Gastroesophageal sphincter (tissue), 4 donors: ENCODE results near the gene ANKRD24. TPM values are rescaled to one million over a fixed set of nuclear protein-coding genes. Genes with fewer than 3 reads are reported as not detected.

ENCODE experiments used
- ATAC-seq: fragments of 150-250 bp; one replicate; pipeline ENCODE4 v1.9.1; 2016; ENCODE audit warnings: mild to moderate bottlenecking, moderate library complexity
- H3K27ac ChIP-seq, 4 donors: fragments of 200-600 bp; sonication (generic) in 3 of 4; 1 replicate in 3 of 4; 2 replicates in 1 of 4; pipeline ENCODE4 v1.5.1; 2016 to 2019
- H3K27me3 ChIP-seq: fragments of 200-600 bp; sonication (generic); one replicate; pipeline ENCODE4 v1.5.1; 2019
- H3K36me3 ChIP-seq, 2 donors: fragments of 200-600 bp; sonication (generic); one replicate each; pipeline ENCODE4 v1.5.1; 2019; ENCODE audit warnings: control low read depth in 1 of 2
- H3K4me1 ChIP-seq, 3 donors: fragments of 200-600 bp; sonication (generic); 1 replicate in 2 of 3; 2 replicates in 1 of 3; pipeline ENCODE4 v1.5.1; 2016 to 2019; ENCODE audit warnings: control low read depth in 2 of 3
- H3K4me3 ChIP-seq, 2 donors: fragments of 200-600 bp; sonication (generic); one replicate each; pipeline ENCODE4 v1.5.1; 2019; ENCODE audit warnings: mild to moderate bottlenecking in 1 of 2, moderate library complexity in 1 of 2
- H3K9me3 ChIP-seq, 3 donors: fragments of 200-600 bp; sonication (generic); one replicate each; pipeline ENCODE4 v1.5.1; 2017 to 2019; ENCODE audit warnings: control low read depth in 2 of 3
- EP300 ChIP-seq: sonication (generic); formaldehyde crosslinking; IDR thresholded peaks from one replicate; pipeline ENCODE4 v1.6.1; 2017; ENCODE audit warnings: antibody characterized with exemption, mild to moderate bottlenecking
- POLR2A ChIP-seq, 2 donors: fragments of 450-650 bp; IDR thresholded peaks; one replicate each; pipeline ENCODE4 v1.6.1; 2017; ENCODE audit warnings: antibody characterized with exemption in 2 of 2, mild to moderate bottlenecking in 2 of 2, moderate library complexity in 1 of 2
- POLR2AphosphoS5 ChIP-seq: sonication (generic); formaldehyde crosslinking; IDR thresholded peaks from one replicate; pipeline ENCODE4 v1.6.1; 2017; ENCODE audit warnings: antibody characterized with exemption
- WGBS, 2 donors: methylation state at CpG; one replicate each; pipeline ENCODE4 v1.1.5; 2018; ENCODE audit warnings: low coverage in 1 of 2; 5-methylcytosine and 5-hydroxymethylcytosine counted together
- total RNA-seq, 4 donors: library from RNA; depleted of rRNA; stranded (reverse); fragments of >200 nt; gene quantifications; one replicate each; pipeline ENCODE4 v1.1.0, GENCODE V29; 2016
- TF ChIP-seq, protein P1 (sequence below), 4 experiments: fragments of 200-600 bp in 2 of 4; fragments of 450-650 bp in 2 of 4; sonication (generic) in 1 of 4; IDR thresholded peaks; one replicate each; pipeline ENCODE4 v1.5.1; 2017 to 2019; ENCODE audit warnings: antibody characterized with exemption in 4 of 4, mild to moderate bottlenecking in 2 of 4, moderate library complexity in 2 of 4

ANKRD24 gene
- total RNA-seq, 4 donors from 2014 or later, result 0.12 to 2.6 (median 1.2) TPM

- no peak overlapping the region for H3K4me3 ChIP-seq
- H3K4me1 ChIP-seq, result no peaks in the 10 kb centered on the region
- peaks cover 0 to 6% (median 0%) of the 10 kb centered on the region in 3 donors for H3K9me3 ChIP-seq
- ATAC-seq, result no peak
- 80 to 86% methylated on average over 2 to 3 of the region's 11 CpGs for WGBS, 2 donors
- no peaks in the 10 kb centered on the region for H3K27me3 ChIP-seq
- no peak overlapping the region for H3K27ac ChIP-seq
- TF ChIP-seq POLR2AphosphoS5, result no peak
- peaks cover 0 to 100% of the 10 kb centered on the region in 2 donors for H3K36me3 ChIP-seq
Observed at GRCh38 chr19:4260613-4261191, 78.2 kb downstream of the ANKRD24 start.

GRCh38 chr19:4264812-4265211 lies 82.3 kb downstream of the ANKRD24 start:
- no peak for TF ChIP-seq POLR2AphosphoS5
- no peak for TF ChIP-seq EP300
- no peak for TF ChIP-seq POLR2A (IDR thresholded peaks at IDR 0.05)
- TF ChIP-seq, protein P1, sequence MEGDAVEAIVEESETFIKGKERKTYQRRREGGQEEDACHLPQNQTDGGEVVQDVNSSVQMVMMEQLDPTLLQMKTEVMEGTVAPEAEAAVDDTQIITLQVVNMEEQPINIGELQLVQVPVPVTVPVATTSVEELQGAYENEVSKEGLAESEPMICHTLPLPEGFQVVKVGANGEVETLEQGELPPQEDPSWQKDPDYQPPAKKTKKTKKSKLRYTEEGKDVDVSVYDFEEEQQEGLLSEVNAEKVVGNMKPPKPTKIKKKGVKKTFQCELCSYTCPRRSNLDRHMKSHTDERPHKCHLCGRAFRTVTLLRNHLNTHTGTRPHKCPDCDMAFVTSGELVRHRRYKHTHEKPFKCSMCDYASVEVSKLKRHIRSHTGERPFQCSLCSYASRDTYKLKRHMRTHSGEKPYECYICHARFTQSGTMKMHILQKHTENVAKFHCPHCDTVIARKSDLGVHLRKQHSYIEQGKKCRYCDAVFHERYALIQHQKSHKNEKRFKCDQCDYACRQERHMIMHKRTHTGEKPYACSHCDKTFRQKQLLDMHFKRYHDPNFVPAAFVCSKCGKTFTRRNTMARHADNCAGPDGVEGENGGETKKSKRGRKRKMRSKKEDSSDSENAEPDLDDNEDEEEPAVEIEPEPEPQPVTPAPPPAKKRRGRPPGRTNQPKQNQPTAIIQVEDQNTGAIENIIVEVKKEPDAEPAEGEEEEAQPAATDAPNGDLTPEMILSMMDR (IDR thresholded peaks at IDR 0.05), result no peak
- 74 to 78% methylated on average over 3 to 4 of the region's 4 CpGs for WGBS, 2 donors
- H3K4me1 ChIP-seq, result no peaks in the 10 kb centered on the region
- no peaks in the 10 kb centered on the region for H3K9me3 ChIP-seq
- no peak for ATAC-seq
- no peak overlapping the region for H3K27ac ChIP-seq
- H3K27me3 ChIP-seq, result no peaks in the 10 kb centered on the region
- H3K36me3 ChIP-seq, result peaks cover 0 to 97% of the 10 kb centered on the region in 2 donors
- no peak overlapping the region for H3K4me3 ChIP-seq

DNA sequence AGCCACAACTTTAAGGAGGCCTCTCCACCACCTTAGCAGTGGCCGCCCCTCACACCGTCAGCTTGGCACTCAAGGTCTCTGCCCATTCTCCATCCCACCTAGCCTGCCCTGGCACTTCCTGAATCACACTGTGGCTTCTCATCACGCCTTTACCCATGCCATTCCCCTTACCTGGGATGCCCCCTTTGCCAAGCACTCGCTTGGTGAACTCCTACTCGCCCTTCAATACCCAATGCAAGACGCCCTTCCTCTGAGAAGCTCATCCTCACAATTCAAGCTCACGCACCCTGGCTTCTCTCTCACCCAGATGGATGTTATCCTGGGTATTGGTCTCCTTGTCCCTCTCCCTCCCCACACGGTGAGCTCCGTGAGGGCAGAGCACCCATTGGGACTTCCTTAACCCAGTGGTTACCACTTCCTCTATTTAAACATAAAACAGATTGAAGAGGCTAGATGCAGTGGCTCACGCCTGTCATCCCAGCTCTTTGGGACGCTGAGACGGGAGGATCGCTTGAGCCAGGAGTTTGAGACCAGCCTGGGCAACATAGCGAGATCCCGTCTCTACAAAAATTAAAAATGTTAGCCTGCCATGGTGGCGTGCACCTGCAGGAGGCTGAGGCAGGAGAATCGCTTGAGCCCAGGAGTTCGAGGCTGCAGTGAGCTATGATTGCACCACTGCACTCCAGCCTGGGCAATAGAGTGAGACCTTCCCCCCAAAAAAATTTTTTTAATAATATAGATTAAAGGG lies 83.9 kb downstream of the ANKRD24 start:
- Histone ChIP-seq H3K9me3 (no peaks in the 10 kb centered on the region), H3K4me1 (peaks cover 0 to 8% (median 0%) of the 10 kb centered on the region in 3 donors), H3K27ac (no peak overlapping the region), H3K4me3 (no peak overlapping the region), H3K27me3 (no peaks in the 10 kb centered on the region), H3K36me3 (peaks cover 0 to 97% of the 10 kb centered on the region in 2 donors)
- no peak for ATAC-seq
- 72 to 76% methylated on average over 6 to 12 of the region's 18 CpGs for WGBS, 2 donors
- TF ChIP-seq, protein P1 (IDR thresholded peaks at IDR 0.05), result no peak
- no peak for TF ChIP-seq EP300
- TF ChIP-seq POLR2AphosphoS5, result no peak
- TF ChIP-seq POLR2A (IDR thresholded peaks at IDR 0.05), result no peak

DNA sequence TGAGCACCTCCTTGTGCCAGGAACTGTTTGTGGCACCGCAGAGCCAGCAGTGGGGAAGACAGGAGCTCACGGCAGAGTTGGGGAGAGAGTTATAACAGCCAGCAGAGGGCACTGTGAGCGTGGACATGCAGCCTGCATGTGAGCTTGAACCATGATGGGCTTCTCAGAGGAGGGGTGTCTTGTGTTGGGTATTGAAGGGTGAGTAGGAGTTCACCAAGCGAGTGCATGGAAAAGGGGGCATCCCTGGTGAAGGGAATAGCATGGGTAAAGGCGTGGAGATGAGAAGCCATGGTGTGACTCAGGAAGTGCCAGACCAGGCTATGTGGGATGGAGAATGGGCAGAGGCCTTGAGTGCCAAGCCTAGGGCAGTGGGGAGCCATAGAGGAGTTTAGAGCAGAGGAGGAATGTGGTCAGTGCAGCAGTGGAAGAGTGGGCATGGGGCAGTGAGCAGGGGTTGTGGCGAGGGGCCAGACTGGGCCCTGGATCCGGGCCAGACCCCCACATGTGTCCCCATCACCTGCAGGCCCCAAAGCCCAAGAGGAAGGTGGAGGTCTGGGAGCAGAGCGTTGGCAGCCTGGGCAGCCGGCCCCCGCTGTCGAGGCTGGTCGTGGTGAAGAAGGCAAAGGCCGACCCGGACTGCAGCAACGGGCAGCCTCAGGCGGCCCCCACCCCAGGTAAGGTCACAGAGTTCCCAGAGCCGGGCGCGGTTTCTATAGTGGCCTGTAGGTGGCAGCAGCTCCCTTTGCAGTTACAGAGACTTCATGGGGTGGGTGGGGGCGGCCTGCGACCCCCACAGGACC lies 84.8 kb downstream of the ANKRD24 start:
- Histone ChIP-seq H3K4me1 (peaks cover 0 to 9% (median 0%) of the 10 kb centered on the region in 3 donors), H3K4me3 (no peak overlapping the region), H3K27ac (no peak overlapping the region), H3K36me3 (peaks cover 0 to 97% of the 10 kb centered on the region in 2 donors), H3K27me3 (no peaks in the 10 kb centered on the region), H3K9me3 (peaks cover 0 to 4% (median 0%) of the 10 kb centered on the region in 3 donors)
- TF ChIP-seq POLR2A (IDR thresholded peaks at IDR 0.05) (no peak), EP300 (no peak), POLR2AphosphoS5 (no peak)
- TF ChIP-seq, protein P1 (IDR thresholded peaks at IDR 0.05), result peak in 3 of 4 experiments; percentile 68 to 89 (median 71)
- no peak for ATAC-seq
- 30 to 36% methylated on average over 8 to 17 of the region's 21 CpGs for WGBS, 2 donors
